Measurements from ENCODE around the gene UBE2G1.
"Not testable (repeated sequence)": the region's sequence is repeated elsewhere in the genome, so short reads cannot be mapped to it uniquely, and the experiment has no call there.

UBE2G1 gene

DNA sequence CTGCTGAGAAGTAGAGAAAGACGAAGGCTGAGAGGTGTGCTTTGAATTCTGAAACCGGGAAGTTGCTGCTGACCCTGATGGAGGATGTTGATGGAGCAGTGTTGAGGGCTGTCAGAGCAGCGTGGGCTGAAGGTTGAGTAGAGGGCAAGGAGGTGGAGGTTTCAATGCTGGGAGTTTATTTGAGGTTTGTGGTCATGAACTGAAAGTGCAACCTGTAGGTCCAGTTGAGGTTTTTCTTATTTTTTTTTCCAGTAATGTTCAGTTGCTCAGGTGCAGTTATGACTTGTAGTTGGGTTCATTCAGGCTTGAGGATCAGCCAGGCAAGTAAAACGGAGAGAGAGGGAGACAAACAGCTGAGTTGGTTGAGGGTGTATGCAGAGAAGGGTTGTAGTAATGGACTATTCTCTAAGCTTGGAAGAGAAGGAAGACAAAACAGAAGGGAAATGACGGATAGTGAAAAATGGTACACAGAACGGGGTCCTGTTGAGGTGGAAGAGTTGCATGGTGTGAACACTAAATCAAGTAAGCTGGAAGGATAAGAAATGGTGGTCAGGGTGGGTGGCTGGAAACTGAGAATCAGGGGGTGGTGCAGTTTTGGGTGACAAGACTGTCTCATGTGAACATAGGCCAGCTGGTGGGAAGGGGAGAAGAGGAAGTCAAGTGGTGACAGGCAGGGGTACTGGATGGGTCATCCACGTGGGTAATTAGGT, 8.7 kb upstream of the UBE2G1 start:
- no peak for DNase-seq

DNA sequence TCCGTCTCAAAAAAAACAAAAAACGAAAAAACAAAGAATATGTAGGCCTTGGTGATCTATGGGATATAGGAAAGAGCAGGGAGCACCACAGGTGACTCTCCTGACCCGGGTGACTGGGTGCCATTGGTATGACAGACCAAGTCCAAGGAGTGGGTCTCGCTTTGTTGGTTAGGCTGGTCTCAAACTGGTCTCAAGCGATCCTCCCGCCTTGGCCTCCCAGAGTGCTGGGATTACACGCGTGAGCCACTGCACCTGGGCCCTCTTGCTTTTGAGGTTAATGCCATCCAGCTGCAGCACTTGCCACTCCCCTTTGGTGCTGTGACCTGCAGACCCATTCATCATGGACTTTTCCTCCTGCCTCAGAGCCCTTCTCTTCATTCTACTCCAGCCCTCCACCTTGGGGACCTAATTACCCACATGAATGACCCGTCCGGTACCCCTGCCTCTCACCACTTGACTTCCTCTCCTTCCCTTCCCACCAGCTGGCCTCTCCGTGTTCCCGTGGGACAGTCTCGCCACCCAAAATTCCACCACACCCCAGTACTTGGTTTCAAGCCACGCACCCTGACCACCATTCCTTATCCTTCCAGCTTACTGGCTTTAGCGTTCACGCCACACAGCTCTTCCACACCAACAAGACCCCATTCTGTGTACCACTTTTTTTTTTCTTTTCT, 3.2 kb upstream of the UBE2G1 start:
- no peak for DNase-seq

DNA sequence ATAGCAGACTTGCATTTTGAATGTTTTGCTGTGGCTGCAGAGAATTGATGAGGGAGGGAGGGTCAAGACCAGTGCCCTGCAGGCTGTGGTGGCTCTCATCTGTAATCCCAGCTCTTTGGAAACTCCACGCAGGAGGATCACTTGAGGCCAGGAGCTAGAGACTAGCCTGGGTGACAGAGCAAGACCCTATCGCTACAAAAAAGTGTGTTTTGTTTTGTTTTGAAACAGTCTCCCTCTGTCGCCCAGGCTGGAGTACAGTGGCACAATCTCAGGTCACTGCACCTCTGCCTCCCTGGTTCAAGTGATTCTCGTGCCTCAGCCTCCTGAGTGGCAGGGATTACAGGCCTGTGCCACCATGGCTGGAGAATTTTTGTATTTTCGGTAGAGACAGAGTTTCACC, 1.9 kb upstream of the UBE2G1 start:
- no peak for DNase-seq

DNA sequence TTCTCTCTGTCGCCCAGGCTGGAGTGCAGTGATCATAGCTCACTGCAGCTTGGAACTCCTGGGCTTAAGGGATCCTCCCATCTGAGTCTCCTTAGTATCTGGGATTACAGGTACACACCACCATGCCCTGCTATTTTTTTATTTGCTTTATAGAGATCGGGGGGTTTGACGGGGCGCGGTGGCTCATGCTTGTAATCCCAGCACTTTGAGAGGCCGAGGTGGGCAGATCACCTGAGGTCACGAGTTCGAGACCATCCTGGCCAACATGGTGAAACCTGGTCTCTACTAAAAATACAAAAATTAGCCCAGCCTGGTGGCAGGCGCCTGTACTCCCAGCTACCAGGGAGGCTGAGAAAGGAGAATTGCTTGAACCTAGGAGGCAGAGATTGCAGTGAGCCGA, 702 bp upstream of the UBE2G1 start:
- DNase-seq, result not testable (repeated sequence)

DNA sequence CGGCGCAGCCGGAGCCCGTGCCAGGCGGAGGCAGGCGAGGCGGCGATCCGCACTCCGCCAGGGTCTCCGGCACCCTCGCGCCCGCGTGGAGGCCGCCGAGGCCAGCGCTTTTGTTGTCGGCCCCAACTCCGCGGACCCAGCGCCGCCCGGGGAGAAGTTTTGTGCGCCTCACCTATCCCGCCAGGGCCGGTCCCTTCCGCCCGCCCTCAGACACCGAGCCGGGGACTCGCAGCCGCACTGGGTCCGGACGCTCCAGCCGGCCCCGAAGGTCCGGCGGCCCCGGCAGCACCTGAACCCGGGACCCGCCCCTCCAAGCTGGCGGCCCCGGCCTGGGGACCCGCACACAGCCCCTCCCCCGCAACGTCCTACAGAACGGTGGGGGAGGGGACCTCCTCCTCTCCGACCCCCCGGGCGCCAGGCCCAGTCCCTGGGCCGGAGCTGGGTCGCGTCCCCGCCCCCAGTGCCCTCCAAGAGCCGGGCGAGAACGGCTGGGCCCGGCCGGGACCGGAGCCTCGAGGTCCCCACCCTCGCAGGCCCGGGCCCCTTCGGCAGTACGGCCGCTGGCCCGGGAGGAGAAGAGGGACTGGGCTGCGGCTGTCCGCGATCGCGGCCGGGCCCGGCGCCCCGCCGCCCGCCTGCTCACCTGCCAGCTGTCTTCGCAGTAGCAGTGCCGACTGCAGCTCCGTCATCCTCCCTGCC, 698 bp downstream of the UBE2G1 start:
- no peak for DNase-seq

DNA sequence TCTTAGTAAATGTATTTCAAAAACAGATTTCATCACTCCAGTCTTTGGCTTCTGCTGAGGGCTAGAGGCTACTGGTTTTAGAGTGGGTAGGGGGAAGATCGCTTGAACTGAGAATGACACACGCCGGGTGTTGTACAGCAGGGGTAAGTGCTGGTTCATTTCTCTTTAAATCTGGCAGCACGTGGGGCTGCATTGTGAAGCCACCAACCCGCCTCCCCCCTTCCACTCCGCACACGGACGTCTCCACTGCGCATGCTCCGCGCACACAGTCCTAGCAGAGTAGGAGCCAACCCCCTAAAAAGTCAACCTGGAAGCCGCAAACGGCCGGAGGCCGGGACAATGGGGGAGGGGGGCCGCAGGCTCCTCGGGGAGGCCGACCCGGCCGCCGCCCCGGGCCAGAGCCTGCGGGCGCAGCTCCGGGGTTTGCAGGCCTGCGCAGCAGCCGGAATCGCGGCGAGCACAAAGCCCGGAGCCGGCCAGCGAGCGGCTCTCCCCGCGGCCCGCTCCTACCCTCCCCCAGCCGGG, 1.3 kb downstream of the UBE2G1 start:
- peak; percentile 91 for DNase-seq

DNA sequence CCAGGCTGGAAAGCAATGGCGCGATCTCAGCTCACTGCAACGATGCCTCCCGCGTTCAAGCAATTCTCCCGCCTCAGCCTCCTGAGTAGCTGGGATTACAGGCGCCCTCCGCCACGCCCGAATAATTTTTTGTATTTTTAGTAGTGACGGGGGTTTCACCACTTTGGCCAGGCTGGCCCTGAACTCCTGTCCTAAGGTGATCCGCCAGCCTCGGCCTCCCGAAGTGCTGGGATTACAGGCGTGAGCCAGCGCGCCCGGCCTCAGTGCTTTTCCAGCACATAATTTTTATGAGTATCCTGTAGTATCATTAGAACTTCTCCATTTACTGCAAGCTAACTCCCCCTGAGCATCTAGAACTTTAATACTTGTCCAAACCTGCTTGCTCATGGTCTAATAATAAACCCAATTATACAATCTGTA, 1.8 kb downstream of the UBE2G1 start:
- peak; percentile 65 for DNase-seq

DNA sequence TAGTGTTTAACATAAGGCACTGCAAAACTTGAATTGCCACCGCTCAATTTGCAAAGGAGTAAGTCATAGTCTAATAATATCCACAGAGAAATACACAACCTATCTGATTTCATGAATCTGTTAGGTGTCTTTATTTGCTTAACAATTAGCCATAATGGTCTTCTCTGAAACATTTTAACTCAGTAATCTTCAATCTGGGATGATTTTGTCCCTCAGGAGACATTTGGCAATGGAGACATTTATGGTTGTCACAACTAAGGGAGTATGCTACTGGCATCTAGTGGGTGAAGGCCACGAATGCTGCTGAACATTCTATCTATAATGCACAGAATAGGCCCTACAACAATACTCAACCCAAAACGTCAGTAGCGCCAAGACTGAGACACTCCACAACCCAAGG, 4.3 kb downstream of the UBE2G1 start:
- DNase-seq, result no peak

DNA sequence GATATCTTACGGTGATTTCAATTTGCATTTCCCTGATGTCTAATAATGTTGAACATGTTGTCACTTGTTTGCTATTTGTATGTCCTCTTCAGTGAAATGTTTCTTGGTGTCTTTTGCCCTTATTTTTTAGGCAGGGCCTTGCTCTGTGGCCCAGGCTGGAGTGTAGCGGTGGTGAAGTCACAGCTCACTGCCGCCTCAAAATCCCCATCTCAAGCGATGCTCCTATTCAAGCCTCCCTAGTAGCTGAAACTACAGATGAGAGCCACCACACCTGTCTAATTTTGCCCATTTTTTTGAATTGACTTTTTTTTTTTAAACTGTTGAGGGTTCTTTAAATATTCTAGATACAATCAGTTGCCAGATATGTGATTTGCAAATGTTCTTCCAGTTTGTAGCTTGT, 8.3 kb downstream of the UBE2G1 start:
- DNase-seq, result no peak

DNA sequence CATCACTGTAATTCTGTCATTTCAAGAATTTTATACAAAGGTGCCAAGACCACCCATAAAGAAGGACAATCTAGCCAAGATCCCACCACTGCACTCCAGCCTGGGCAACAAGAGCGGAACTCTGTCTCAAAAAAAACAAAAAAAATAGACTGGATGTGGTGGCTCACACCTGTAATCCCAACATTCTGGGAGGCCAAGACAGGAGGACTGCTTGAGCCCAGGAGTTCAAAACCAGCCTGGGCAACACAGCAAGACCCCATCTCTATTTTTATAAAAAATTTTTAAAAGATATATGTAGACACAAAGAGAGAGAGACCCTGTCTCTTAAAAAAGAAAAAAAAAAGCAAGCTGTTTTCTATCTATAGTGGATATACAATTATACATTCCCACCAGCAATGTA, 8.8 kb downstream of the UBE2G1 start:
- no peak for DNase-seq

DNA sequence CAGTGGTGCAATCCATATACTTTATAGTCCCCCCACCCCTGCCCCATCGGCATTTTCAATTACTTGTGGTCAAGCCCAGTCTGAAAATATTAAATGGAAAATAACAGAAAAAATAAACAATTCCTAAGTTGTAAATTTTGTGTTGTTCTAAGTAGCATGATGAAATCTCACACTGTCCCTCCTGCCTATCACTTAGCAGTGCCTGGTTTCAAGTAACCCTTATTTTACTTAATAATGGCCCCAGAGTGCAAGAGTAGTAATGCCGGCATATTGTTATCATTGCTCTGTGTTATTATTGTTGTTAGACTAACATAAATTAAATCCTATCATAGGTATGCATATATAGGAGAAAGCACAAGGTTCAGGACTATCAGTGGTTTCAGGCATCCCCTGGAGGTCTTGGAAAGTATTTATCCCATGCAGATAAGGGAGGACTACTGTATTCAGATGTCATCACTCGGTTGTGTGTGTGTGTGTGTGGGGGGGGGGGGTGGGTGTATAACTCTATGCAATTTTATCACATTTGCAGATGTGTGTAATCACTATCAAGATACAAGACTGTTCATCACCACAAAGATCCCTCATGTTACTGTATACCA, 9.3 kb downstream of the UBE2G1 start:
- DNase-seq, result no peak

DNA sequence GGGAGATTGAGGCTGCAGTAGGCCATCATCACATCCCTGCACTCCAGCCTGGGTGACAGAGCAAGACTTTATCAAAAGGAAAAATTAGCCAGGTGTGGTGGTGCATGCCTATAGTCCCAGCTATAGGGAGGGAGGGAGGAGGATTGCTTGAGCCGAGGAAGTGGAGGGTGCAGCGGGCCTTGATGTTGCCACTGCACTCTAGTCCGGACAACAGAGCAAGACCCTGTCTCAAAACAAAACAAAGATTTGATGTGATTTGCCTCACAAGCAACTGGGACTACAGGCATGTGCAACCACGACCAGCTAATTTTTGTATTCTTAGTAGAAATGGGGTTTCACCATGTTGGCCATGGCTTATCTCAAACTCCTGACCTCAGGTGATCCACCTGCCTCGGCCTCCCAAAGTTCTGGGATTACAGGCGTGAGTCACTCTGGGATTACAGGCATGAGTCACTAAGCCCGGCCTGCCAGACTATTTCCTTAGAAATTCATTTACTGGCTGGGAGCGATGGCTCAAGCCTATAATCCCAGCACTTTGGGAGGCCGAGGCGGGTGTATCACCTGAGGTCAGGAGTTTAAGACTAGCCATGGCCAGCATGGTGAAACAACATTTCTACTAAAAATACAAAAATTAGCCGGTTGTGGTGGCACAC, 11.5 kb downstream of the UBE2G1 start:
- DNase-seq, result no peak

DNA sequence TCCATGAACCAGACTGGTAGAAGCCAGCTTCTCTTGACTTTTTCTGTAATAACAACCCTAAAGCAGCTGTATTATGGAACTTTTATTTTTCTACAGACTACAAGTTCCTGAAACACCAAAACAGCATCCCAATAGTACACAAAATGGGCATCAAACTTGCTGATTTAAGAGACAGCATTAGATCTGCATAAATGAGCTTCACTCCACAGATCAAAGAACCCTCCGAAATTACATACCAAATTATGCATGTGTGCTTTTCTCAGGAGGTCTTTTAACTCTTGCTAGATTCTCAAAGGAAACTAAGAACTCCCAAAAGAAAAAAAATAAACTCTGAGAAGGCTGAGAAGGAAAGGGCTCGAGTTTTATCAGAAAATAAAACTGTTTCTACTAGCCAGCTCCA, 12.3 kb downstream of the UBE2G1 start:
- no peak for DNase-seq

DNA sequence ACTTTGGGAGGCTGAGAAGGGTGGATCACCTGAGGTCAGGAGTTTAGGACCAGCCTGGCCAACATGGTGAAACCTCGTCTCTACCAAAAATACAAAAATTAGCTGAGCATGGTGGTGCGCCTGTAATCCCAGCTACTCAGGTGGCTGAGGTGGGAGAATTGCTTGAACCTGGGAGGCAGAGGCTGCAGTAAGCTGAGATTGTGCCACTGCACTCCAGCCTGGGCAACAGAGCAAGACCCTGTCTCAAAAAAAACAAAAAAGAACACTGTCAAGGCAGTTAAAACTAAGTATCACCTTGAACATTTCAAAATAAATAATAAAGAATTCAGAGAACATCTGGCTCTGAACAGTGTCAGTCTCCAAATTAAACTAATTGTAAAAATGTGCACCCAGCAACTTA, 16.3 kb downstream of the UBE2G1 start:
- DNase-seq, result not testable (repeated sequence)

DNA sequence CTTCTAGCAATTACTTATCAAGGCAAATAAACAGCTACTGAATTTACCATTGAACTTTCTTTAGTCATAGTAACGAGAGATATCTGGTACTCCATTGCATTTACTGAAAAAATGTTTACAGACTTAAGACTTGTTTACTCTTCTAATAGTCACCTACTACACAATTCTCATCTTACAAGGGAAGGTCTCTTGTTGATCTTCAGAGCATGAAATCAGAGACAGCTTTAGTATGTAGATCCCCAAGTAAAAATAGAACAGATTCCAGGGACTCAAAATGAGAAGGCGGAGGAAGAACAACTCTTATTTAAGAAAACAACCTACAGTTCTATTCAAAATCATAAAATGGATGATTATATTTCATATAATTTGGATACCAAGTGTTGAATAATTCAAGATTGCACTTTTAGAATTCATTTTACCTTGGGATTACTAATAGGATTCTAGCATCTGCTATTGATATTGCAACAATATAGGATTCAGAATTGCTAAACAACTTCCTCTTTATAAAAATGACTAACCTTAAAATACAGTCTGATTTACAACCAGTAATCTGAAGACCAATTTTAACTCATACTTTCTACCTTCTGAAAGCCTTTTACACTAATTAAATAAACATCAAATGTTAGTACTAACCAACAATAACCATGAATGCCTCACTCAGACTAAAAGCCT, 20.8 kb downstream of the UBE2G1 start:
- no peak for DNase-seq

DNA sequence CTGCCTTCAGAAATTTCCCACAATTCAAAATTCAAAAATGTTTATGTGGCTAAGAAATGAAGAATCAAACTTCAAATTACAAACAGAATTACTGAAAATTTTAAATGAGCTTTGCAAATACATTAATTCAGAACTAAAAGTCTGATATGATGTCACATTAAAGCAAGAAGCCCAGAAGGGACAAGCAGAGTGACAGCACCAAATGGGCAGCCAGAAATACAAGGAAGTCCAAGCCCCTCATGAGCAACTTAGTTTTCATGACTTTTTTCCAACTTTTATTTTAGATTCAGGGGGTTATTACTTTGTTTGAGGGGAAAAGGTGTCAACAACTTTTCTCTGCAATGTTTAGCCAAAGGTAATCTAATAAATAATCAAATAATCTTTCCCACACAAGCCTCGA, 21.5 kb downstream of the UBE2G1 start:
- no peak for DNase-seq

DNA sequence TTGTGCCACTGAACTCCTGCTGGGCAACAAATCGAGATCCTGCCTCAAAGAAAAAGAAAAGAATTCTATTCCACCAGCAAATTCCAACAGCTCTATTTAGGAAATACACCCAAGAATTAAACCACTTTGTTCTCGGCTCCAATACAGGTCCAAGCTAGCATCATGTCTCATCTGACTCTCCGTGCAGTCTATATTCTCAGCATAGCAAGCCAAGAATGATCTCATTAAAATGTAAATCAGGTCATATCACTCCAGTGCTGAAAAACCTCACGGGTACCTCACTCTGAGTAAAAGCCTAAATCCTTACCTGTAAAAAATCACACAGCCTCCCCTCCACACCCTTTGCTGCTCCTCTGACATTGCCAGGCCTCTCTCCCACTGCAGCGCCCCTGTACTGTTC, 23.9 kb downstream of the UBE2G1 start:
- DNase-seq, result no peak

DNA sequence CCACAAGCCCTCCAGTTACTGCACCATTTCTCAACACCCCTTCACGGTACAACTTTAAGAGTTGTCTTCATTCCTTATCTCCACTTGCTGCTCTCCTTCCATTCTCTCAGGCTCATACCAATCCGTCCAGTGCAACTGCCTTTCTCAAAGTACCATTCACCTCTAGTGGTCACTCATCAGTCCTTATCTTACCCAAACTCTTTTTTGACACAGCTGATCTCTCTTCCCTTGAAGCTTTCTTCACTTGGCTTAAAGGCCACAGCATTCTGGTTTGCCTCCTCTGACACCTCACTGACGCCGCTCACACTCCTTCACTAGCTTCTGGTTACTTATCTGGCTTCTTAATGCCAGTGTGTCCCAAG, 24.9 kb downstream of the UBE2G1 start:
- no peak for DNase-seq

DNA sequence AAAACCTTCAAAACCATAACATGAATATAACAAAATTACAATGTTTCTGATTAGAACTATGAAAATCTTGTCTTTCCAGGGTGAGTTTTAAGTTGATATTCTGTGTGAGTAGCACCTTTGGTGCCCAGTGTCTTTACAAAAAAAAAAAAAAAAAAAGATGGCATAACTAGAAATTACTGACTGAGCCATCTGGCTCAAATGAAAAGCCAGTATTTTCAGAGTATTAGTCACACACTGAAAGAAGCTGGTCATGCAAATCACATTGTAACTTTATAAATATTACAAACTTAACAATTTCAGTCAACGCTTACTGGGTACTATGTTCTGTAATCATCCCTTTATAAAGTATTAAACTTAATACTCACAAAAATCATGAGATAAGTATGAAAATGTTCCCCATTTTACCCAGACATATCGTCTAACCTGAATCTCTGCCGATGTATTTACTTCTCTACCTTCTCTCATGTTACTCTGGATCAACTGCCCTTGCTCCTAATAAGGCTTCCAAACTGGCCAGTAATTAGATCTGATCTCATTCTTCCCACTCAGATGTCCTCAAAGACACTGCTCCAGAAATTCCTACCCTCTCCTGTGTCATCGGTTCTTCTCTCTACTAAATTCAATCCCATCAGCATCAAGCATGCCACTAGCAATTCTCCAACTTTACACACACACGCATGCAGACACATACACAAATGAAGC, 25.4 kb downstream of the UBE2G1 start:
- DNase-seq, result no peak

DNA sequence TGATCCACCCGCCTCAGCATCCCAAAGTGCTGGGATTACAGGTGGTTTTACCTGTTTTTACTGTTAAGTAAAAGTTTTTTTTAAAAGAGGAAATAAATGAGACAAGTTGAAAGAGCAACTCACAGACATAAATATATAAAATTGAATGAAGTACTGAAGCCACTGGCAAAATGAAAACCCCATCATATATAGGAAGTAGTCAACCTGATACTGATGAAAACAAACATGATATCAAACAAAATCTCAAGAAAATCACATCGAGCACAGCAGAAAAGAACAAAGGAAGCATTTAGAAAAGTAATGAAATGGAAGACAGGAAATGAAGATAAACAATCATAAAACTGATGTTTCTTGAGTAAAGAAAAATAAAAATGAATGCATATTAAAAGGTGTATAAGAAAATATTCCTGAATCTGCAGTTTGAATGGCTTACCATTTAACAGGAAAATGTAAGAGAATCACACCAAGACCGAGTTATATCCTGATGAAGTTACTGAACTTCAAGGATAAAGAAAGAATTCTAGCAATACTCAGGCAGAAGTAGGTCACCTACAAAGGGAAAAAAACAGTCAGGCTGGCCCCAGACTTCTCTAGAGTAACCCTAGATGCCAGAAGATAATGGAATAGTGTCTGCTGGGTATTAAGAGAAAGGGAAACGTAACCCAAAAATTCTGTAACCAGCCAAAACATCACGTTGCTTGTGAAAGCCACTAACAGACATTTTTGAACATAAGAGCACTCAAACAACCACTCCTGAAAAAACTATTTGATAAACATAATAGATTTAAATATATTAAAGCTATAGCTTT, 31.5 kb downstream of the UBE2G1 start:
- DNase-seq, result no peak

DNA sequence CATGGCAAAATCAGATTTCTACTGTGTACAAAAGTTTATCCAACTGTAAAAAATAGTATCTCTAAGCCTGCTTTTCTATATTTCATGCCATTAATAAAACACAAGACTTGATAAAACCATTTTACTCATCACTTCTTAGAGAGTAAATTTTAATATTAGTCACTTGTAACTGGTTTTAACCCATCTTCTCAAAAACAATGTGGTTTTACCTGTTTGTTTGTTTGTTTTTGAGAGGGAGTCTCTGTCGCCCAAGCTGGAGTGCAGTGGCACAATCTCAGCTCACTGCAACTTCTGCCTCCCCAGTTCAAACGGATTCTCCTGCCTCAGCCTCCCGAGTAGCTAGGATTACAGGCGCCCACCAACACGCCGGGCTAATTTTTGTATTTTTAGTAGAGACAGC, 32.1 kb downstream of the UBE2G1 start:
- DNase-seq, result no peak

All from NCI-H510A treated with DMSO at 0.1 percent for 48 hours (cell line).